Vagina (tissue), 2 donors: ENCODE data around the gene MBNL2.

Experiments used
- POLR2A ChIP-seq, 2 donors: fragments of 450-650 bp; IDR thresholded peaks; one replicate each; pipeline ENCODE4 v1.6.1; 2017; ENCODE audit warnings: antibody characterized with exemption in 2 of 2, mild to moderate bottlenecking in 2 of 2, moderate library complexity in 2 of 2
- TF ChIP-seq, protein P1 (sequence below), 3 experiments: fragments of 450-650 bp in 2 of 3; fragments of 200-600 bp in 1 of 3; sonication (generic) in 1 of 3; IDR thresholded peaks; one replicate each; pipeline ENCODE4 v1.5.1; 2017 to 2019; ENCODE audit warnings: antibody characterized with exemption in 3 of 3, mild to moderate bottlenecking in 2 of 3, moderate library complexity in 2 of 3

DNA sequence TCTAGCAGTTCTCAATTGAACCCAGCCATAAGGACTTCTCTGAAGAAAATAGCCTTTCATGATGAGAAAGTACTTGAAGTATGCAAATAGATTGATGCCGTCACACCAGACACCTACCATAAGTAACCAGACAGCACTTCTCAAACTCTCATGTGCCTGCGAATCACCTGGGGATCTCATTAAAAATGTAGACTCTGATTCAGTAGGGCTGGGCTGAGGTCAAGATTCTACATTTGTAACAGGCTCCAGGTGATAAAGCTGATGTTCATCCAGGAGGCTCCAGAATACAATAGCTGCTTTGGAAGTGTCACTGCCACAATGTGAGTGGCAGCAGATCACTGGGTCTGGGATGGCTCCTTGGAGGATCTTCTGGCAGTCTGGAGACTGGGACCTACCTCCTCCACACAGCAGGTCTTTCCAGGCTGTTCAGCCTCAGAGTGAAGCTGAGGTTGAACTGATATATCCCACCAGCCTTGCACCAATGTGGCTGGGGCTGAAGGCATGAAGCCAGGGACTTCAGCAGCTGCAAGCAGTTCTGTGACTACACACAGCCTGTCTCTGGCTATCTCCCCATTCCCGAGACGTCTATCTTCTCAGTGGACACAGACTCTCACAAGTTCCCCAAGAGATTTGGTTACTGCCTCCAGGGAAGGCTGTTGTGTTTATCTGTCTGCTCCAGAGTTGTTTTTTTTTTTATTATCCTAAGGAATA lies 9.1 kb downstream of the MBNL2 start:
- TF ChIP-seq, protein P1, sequence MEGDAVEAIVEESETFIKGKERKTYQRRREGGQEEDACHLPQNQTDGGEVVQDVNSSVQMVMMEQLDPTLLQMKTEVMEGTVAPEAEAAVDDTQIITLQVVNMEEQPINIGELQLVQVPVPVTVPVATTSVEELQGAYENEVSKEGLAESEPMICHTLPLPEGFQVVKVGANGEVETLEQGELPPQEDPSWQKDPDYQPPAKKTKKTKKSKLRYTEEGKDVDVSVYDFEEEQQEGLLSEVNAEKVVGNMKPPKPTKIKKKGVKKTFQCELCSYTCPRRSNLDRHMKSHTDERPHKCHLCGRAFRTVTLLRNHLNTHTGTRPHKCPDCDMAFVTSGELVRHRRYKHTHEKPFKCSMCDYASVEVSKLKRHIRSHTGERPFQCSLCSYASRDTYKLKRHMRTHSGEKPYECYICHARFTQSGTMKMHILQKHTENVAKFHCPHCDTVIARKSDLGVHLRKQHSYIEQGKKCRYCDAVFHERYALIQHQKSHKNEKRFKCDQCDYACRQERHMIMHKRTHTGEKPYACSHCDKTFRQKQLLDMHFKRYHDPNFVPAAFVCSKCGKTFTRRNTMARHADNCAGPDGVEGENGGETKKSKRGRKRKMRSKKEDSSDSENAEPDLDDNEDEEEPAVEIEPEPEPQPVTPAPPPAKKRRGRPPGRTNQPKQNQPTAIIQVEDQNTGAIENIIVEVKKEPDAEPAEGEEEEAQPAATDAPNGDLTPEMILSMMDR (IDR thresholded peaks at IDR 0.05): no peak
- TF ChIP-seq POLR2A (IDR thresholded peaks at IDR 0.05): no peak
